ENCODE measurements around the gene SUFU. TPM values are rescaled to one million over a fixed set of nuclear protein-coding genes. Genes with fewer than 3 reads are reported as not detected.

Gene SUFU
- total and polyA plus RNA-seq, 2 of the 13 experiments (the other 11 are each of a cell fraction or from before 2014, with no cell fraction given), result 2.9 to 5.5 TPM

GRCh38 chr10:102507521-102507920 lies 3.7 kb downstream of the SUFU start:
- 95% methylated on average over 3 of the region's 3 CpGs for WGBS (ENCODE audit: low lambda C conversion rate)
- DNase-seq (ENCODE audit: low spot score), result no peak
- no peak overlapping the region for H3K27ac ChIP-seq (ENCODE audit: extremely low read length, insufficient read depth, low read length)
- peaks cover 5 to 31% of the 10 kb centered on the region in 2 experiments; a peak in 3 of 5 replicates for H3K36me3 ChIP-seq (replicated peaks in 1 of 2; ENCODE audit: control insufficient read depth in 1 of 2, insufficient read depth in 2 of 2, low read length in 2 of 2)
- no peaks in the 10 kb centered on the region for H3K9me3 ChIP-seq (ENCODE audit: low read length)
- no peak for ATAC-seq
- H3K4me2 ChIP-seq (ENCODE audit: low read depth, low read length), result no peak overlapping the region
- 0 out of 2 replicates have a peak, but pooled peaks cover 3% of the 10 kb centered on the region for H4K20me1 ChIP-seq (ENCODE audit: insufficient read depth, low read length)
- H3K4me1 ChIP-seq (ENCODE audit: insufficient read depth, low read length), result peaks cover 34% of the 10 kb centered on the region
- BruUV-seq (replicated peaks), result no TSS peak
- intact Hi-C loops (cut with micrococcal nuclease; ENCODE audit: unreplicated experiment) (loop anchor here (10.0 kb wide), 1 partner anchor 693 kb away; the partner anchor contains the start of gene OGA), in situ Hi-C loops (cut with HindIII; ENCODE audit: extremely low pct_ligation_motif_present, low pct_unique_long_range_greater_than_20kb) (no loop called here)
- CTCF ChIA-PET (ENCODE audit: low intra/inter-chr PET ratio, low total read pairs), result no interaction called here
- H3K27me3 ChIP-seq (ENCODE audit: control insufficient read depth in 1 of 2, insufficient read depth in 2 of 2, low read length in 2 of 2), result no peaks in the 10 kb centered on the region; a peak in 1 of 5 replicates
- POLR2A ChIA-PET, result no interaction called here
- peaks cover 28% of the 10 kb centered on the region for H3K79me2 ChIP-seq (ENCODE audit: insufficient read depth, low read length)
- H3K9ac ChIP-seq (ENCODE audit: insufficient read depth, low read depth, low read length), result no peak overlapping the region
- H3K4me3 ChIP-seq (replicated peaks in 1 of 3; ENCODE audit: insufficient read depth in 1 of 3, low read depth in 2 of 3, low read length in 3 of 3), result no peak overlapping the region
- TF ChIP-seq, protein P1, sequence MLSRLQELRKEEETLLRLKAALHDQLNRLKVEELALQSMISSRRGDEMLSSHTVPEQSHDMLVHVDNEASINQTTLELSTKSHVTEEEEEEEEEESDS (CRISPR knock-in tag; IDR thresholded peaks at IDR 0.05; ENCODE audit: borderline replicate concordance), result no peak
- TF ChIP-seq, protein P2, sequence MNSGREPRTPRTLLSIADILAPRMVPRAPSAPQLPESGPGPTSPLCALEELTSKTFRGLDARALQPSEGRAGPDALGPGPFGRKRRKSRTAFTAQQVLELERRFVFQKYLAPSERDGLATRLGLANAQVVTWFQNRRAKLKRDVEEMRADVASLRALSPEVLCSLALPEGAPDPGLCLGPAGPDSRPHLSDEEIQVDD (CRISPR knock-in tag; IDR thresholded peaks at IDR 0.05; ENCODE audit: borderline replicate concordance), result no peak
- TF ChIP-seq NR1H2 (CRISPR knock-in tag; IDR thresholded peaks at IDR 0.05; ENCODE audit: borderline replicate concordance, low read depth), result no peak
- TF ChIP-seq TBL1XR1 (IDR thresholded peaks at IDR 0.05; ENCODE audit: borderline replicate concordance, low read length, partially characterized antibody), result no peak
- TF ChIP-seq NR3C1 (CRISPR knock-in tag; IDR thresholded peaks at IDR 0.05), result no peak
- TF ChIP-seq ZNF691 (CRISPR knock-in tag; IDR thresholded peaks at IDR 0.05; ENCODE audit: borderline replicate concordance, low read depth), result no peak
- TF ChIP-seq ZNF530 (CRISPR knock-in tag; IDR thresholded peaks at IDR 0.05; ENCODE audit: low read depth), result no peak
- TF ChIP-seq ERF (CRISPR knock-in tag; IDR thresholded peaks at IDR 0.05), result no peak
- no peak for TF ChIP-seq SATB2 (CRISPR knock-in tag; IDR thresholded peaks at IDR 0.05)
- TF ChIP-seq ZNF616 (CRISPR knock-in tag; IDR thresholded peaks at IDR 0.05; ENCODE audit: low read depth), result no peak
- no peak overlapping the region for H2AFZ ChIP-seq (ENCODE audit: low read length)
- FAIRE-seq, result no peak

Data from HepG2 (cell line).